ENCODE data around the gene ADO. TPM values are rescaled to one million over a fixed set of nuclear protein-coding genes. Genes with fewer than 3 reads are reported as not detected.

Gene ADO
- total and polyA plus RNA-seq, 5 experiments from 2014 or later = 1.7 to 15.6 (median 3.2) TPM

DNA sequence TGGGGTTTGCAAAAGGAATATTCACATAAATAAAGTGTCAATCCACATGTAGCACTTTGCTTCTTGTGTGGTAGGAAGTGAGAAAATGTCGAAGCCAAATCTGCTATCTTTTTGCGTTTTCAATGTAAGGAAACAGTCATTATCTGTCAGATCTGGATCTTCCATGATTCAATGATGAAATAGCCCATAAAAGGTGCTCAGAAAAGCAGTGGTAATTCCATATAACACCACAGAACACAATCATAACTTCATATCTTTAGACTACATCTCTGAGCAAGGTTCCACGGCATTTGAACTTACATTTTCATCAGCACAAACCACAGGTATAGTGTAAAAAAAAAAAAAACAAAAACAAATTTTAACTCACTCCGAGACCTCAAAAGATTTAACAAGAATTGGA lies 51.5 kb downstream of the ADO start:
- POLR2A ChIA-PET = no interaction called here
- Mint-ChIP-seq H3K36me3 (no peaks in the 10 kb centered on the region), H3K27me3 (peaks cover 0 to 12% (median 3%) of the 10 kb centered on the region in 5 donors), H3K9me3 (peaks cover 0 to 3% (median 0%) of the 10 kb centered on the region in 9 donors), H3K27ac (no peak overlapping the region), H3K4me1 (peaks cover 5 to 61% (median 24%) of the 10 kb centered on the region in 4 donors), H3K4me3 (peak overlapping the region in 1 of 10 donors; percentile 16)
- DNase-seq = peak in 1 of 10 donors; percentile 12
- no peak for ATAC-seq

Other genes with a start within 250 kb of the ADO start
- 1 to 10 TPM; 1.1 to 1.2 TPM for gene EGR2, start 11.6 kb downstream of the ADO start, total RNA-seq
- gene EGR2, start 11.6 kb downstream of the ADO start, polyA plus RNA-seq = under 1 TPM; 0.07 to 0.28 (median 0.10) TPM